ENCODE measurements around the gene GSTM4. TPM values are rescaled to one million over a fixed set of nuclear protein-coding genes. Genes with fewer than 3 reads are reported as not detected.

GSTM4 gene
- total and polyA plus RNA-seq, 2 of the 8 experiments (the other 6 are each of a cell fraction or from before 2014, with no cell fraction given) = 11.3 to 31.4 TPM

GRCh38 chr1:109628540-109629321 lies 27.2 kb upstream of the GSTM4 start (continued):
- TF ChIP-seq, protein P1, sequence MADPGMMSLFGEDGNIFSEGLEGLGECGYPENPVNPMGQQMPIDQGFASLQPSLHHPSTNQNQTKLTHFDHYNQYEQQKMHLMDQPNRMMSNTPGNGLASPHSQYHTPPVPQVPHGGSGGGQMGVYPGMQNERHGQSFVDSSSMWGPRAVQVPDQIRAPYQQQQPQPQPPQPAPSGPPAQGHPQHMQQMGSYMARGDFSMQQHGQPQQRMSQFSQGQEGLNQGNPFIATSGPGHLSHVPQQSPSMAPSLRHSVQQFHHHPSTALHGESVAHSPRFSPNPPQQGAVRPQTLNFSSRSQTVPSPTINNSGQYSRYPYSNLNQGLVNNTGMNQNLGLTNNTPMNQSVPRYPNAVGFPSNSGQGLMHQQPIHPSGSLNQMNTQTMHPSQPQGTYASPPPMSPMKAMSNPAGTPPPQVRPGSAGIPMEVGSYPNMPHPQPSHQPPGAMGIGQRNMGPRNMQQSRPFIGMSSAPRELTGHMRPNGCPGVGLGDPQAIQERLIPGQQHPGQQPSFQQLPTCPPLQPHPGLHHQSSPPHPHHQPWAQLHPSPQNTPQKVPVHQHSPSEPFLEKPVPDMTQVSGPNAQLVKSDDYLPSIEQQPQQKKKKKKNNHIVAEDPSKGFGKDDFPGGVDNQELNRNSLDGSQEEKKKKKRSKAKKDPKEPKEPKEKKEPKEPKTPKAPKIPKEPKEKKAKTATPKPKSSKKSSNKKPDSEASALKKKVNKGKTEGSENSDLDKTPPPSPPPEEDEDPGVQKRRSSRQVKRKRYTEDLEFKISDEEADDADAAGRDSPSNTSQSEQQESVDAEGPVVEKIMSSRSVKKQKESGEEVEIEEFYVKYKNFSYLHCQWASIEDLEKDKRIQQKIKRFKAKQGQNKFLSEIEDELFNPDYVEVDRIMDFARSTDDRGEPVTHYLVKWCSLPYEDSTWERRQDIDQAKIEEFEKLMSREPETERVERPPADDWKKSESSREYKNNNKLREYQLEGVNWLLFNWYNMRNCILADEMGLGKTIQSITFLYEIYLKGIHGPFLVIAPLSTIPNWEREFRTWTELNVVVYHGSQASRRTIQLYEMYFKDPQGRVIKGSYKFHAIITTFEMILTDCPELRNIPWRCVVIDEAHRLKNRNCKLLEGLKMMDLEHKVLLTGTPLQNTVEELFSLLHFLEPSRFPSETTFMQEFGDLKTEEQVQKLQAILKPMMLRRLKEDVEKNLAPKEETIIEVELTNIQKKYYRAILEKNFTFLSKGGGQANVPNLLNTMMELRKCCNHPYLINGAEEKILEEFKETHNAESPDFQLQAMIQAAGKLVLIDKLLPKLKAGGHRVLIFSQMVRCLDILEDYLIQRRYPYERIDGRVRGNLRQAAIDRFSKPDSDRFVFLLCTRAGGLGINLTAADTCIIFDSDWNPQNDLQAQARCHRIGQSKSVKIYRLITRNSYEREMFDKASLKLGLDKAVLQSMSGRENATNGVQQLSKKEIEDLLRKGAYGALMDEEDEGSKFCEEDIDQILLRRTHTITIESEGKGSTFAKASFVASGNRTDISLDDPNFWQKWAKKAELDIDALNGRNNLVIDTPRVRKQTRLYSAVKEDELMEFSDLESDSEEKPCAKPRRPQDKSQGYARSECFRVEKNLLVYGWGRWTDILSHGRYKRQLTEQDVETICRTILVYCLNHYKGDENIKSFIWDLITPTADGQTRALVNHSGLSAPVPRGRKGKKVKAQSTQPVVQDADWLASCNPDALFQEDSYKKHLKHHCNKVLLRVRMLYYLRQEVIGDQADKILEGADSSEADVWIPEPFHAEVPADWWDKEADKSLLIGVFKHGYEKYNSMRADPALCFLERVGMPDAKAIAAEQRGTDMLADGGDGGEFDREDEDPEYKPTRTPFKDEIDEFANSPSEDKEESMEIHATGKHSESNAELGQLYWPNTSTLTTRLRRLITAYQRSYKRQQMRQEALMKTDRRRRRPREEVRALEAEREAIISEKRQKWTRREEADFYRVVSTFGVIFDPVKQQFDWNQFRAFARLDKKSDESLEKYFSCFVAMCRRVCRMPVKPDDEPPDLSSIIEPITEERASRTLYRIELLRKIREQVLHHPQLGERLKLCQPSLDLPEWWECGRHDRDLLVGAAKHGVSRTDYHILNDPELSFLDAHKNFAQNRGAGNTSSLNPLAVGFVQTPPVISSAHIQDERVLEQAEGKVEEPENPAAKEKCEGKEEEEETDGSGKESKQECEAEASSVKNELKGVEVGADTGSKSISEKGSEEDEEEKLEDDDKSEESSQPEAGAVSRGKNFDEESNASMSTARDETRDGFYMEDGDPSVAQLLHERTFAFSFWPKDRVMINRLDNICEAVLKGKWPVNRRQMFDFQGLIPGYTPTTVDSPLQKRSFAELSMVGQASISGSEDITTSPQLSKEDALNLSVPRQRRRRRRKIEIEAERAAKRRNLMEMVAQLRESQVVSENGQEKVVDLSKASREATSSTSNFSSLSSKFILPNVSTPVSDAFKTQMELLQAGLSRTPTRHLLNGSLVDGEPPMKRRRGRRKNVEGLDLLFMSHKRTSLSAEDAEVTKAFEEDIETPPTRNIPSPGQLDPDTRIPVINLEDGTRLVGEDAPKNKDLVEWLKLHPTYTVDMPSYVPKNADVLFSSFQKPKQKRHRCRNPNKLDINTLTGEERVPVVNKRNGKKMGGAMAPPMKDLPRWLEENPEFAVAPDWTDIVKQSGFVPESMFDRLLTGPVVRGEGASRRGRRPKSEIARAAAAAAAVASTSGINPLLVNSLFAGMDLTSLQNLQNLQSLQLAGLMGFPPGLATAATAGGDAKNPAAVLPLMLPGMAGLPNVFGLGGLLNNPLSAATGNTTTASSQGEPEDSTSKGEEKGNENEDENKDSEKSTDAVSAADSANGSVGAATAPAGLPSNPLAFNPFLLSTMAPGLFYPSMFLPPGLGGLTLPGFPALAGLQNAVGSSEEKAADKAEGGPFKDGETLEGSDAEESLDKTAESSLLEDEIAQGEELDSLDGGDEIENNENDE (IDR thresholded peaks at IDR 0.05; ENCODE audit: insufficient replicate concordance, low read length) = no peak
- TF ChIP-seq RBBP5 (IDR thresholded peaks at IDR 0.05; ENCODE audit: borderline replicate concordance, low read depth, low read length) (no peak), KDM4A (IDR thresholded peaks at IDR 0.05; ENCODE audit: low read depth, low read length, severe bottlenecking) (no peak), MAX (IDR thresholded peaks at IDR 0.05) (no peak), TAF7 (optimal IDR thresholded peaks at IDR 0.05; ENCODE audit: borderline replicate concordance, low read depth, low read length) (no peak), POLR2A (IDR thresholded peaks at IDR 0.05; ENCODE audit: control extremely low read depth in 1 of 2, low read depth in 2 of 2, low read length in 2 of 2) (no peak), EZH2 (IDR thresholded peaks at IDR 0.05; ENCODE audit: low read depth, low read length, severe bottlenecking) (no peak), SIRT6 (IDR thresholded peaks at IDR 0.05; ENCODE audit: low read length) (no peak)
